Neural progenitor cell (in vitro differentiated cells): Measurements from ENCODE around the gene CHST9. TPM values are rescaled to one million over a fixed set of nuclear protein-coding genes. Genes with fewer than 3 reads are reported as not detected.

Experiments
- DNase-seq: peaks from one replicate; pipeline ENCODE4 v3.0.0-alpha.2; 2016; ENCODE audit warnings: low spot score
- H2AFZ ChIP-seq: fragments of 200-600 bp; sonication (generic); replicated peaks from 2 replicates; pipeline ENCODE4 v1.6.1; 2016; ENCODE audit warnings: antibody characterized with exemption
- H3F3A ChIP-seq: fragments of 200-600 bp; sonication (generic); 2 replicates; pipeline ENCODE4 v1.6.1; 2016; ENCODE audit warnings: antibody characterized with exemption, low read depth
- H3K27ac ChIP-seq: fragments of 200-600 bp; sonication (generic); 2 replicates; pipeline ENCODE4 v1.5.1; 2016; ENCODE audit warnings: mild to moderate bottlenecking
- H3K27me3 ChIP-seq: fragments of 200-600 bp; sonication (generic); 2 replicates; pipeline ENCODE4 v1.6.1; 2016; ENCODE audit warnings: mild to moderate bottlenecking, moderate library complexity
- H3K36me3 ChIP-seq: fragments of 200-600 bp; sonication (generic); 2 replicates; pipeline ENCODE4 v1.5.1; 2016
- H3K4me1 ChIP-seq: fragments of 200-600 bp; sonication (generic); 2 replicates; pipeline ENCODE4 v1.6.1; 2016; ENCODE audit warnings: mixed run types
- H3K4me2 ChIP-seq: fragments of 200-600 bp; sonication (generic); 2 replicates; pipeline ENCODE4 v1.6.1; 2016
- H3K4me3 ChIP-seq: fragments of 200-600 bp; sonication (generic); 2 replicates; pipeline ENCODE4 v1.5.1; 2016
- H3K79me2 ChIP-seq: fragments of 200-600 bp; sonication (generic); 2 replicates; pipeline ENCODE4 v1.6.1; 2016; ENCODE audit warnings: low read depth
- H3K9ac ChIP-seq: fragments of 200-600 bp; sonication (generic); 2 replicates; pipeline ENCODE4 v1.6.1; 2016
- H3K9me3 ChIP-seq: fragments of 200-600 bp; sonication (generic); 2 replicates; pipeline ENCODE4 v1.5.1; 2016; ENCODE audit warnings: low read depth
- H4K20me1 ChIP-seq: fragments of 200-600 bp; sonication (generic); 2 replicates; pipeline ENCODE4 v1.6.1; 2016; ENCODE audit warnings: low read depth
- H3K27ac Mint-ChIP-seq: 3 replicates; pipeline ENCODE4 v1.8.0; 2021; ENCODE audit warnings: mixed read lengths
- H3K27me3 Mint-ChIP-seq: 2 replicates; pipeline ENCODE4 v1.8.0; 2022; ENCODE audit warnings: low read depth, mild to moderate bottlenecking, inconsistent platforms, moderate library complexity, mixed read lengths; ENCODE audit not compliant: insufficient read depth
- H3K36me3 Mint-ChIP-seq: 3 replicates; pipeline ENCODE4 v1.8.0; 2021; ENCODE audit warnings: mixed read lengths
- H3K4me1 Mint-ChIP-seq: 3 replicates; pipeline ENCODE4 v1.8.0; 2021; ENCODE audit warnings: mixed read lengths
- H3K4me3 Mint-ChIP-seq: 3 replicates; pipeline ENCODE4 v1.8.0; 2021; ENCODE audit warnings: mild to moderate bottlenecking, moderate library complexity, mixed read lengths
- H3K9me3 Mint-ChIP-seq: 3 replicates; pipeline ENCODE4 v1.8.0; 2020; ENCODE audit warnings: mixed read lengths
- CTCF ChIP-seq: fragments of 200-600 bp; sonication (generic); IDR thresholded peaks from 2 replicates; pipeline ENCODE4 v1.5.1; 2017; ENCODE audit warnings: antibody characterized with exemption, mild to moderate bottlenecking
- EZH2 ChIP-seq: fragments of 200-600 bp; sonication (generic); IDR thresholded peaks from 2 replicates; pipeline ENCODE4 v1.6.1; 2017; ENCODE audit warnings: antibody characterized with exemption, mild to moderate bottlenecking, moderate library complexity
- EZH2phosphoT487 ChIP-seq: fragments of 200-600 bp; sonication (generic); IDR thresholded peaks from 2 replicates; pipeline ENCODE4 v1.6.1; 2017; ENCODE audit warnings: antibody characterized with exemption
- total RNA-seq: library from RNA; depleted of rRNA; stranded (reverse); fragments of >200 nt; gene quantifications from 2 replicates; pipeline ENCODE4 v1.2.3, GENCODE V29; 2015; ENCODE audit warnings: low replicate concordance

CHST9 gene
- total RNA-seq, 1 donor from 2014 or later = 1.3 TPM

- Histone ChIP-seq H3K9me3 (no peaks in the 10 kb centered on the region), H3K36me3 (no peaks in the 10 kb centered on the region), H3K27ac (no peak overlapping the region), H2AFZ (no peak overlapping the region), H3K4me2 (peak overlapping the region; percentile 1), H3K79me2 (no peaks in the 10 kb centered on the region), H3K27me3 (no peaks in the 10 kb centered on the region), H3K4me3 (no peak overlapping the region), H3F3A (no peaks in the 10 kb centered on the region), H3K9ac (no peak overlapping the region), H3K4me1 (peaks cover 12% of the 10 kb centered on the region), H4K20me1 (no peaks in the 10 kb centered on the region)
- Mint-ChIP-seq H3K4me1 (peaks cover 6% of the 10 kb centered on the region), H3K9me3 (no peaks in the 10 kb centered on the region), H3K4me3 (no peak overlapping the region), H3K36me3 (no peaks in the 10 kb centered on the region), H3K27ac (peak overlapping the region; percentile 16), H3K27me3 (peaks cover 2% of the 10 kb centered on the region)
- TF ChIP-seq CTCF = peak; percentile 41
- TF ChIP-seq EZH2 = no peak
- TF ChIP-seq EZH2phosphoT487 = no peak
- DNase-seq = peak; percentile 25
Observed at GRCh38 chr18:27004056-27004829, 180.9 kb downstream of the CHST9 start.

- no peak overlapping the region for H2AFZ ChIP-seq
- H3K27ac ChIP-seq = no peak overlapping the region
- no peak overlapping the region for H3K27ac Mint-ChIP-seq
- peaks cover 12% of the 10 kb centered on the region for H3K4me1 ChIP-seq
- H3K4me3 ChIP-seq = no peak overlapping the region
- no peaks in the 10 kb centered on the region for H3F3A ChIP-seq
- no peaks in the 10 kb centered on the region for H4K20me1 ChIP-seq
- no peaks in the 10 kb centered on the region for H3K36me3 ChIP-seq
- H3K36me3 Mint-ChIP-seq = no peaks in the 10 kb centered on the region
- H3K9ac ChIP-seq = no peak overlapping the region
- DNase-seq = no peak
- no peak overlapping the region for H3K4me2 ChIP-seq
- peaks cover 6% of the 10 kb centered on the region for H3K4me1 Mint-ChIP-seq
- peaks cover 2% of the 10 kb centered on the region for H3K27me3 Mint-ChIP-seq
- no peaks in the 10 kb centered on the region for H3K9me3 ChIP-seq
- no peak for TF ChIP-seq EZH2
- no peaks in the 10 kb centered on the region for H3K79me2 ChIP-seq
- H3K4me3 Mint-ChIP-seq = no peak overlapping the region
- H3K9me3 Mint-ChIP-seq = no peaks in the 10 kb centered on the region
- no peaks in the 10 kb centered on the region for H3K27me3 ChIP-seq
Observed at GRCh38 chr18:26999797-27000196, 185.3 kb downstream of the CHST9 start.

- Mint-ChIP-seq H3K4me1 (no peaks in the 10 kb centered on the region), H3K9me3 (peaks cover 2% of the 10 kb centered on the region), H3K4me3 (no peak overlapping the region), H3K36me3 (no peaks in the 10 kb centered on the region), H3K27ac (no peak overlapping the region), H3K27me3 (peaks cover 2% of the 10 kb centered on the region)
- Histone ChIP-seq H3K4me2 (no peak overlapping the region), H4K20me1 (no peaks in the 10 kb centered on the region), H3F3A (no peaks in the 10 kb centered on the region), H2AFZ (no peak overlapping the region), H3K36me3 (no peaks in the 10 kb centered on the region), H3K27ac (no peak overlapping the region), H3K27me3 (no peaks in the 10 kb centered on the region), H3K4me1 (no peaks in the 10 kb centered on the region), H3K9me3 (no peaks in the 10 kb centered on the region), H3K79me2 (no peaks in the 10 kb centered on the region), H3K4me3 (no peak overlapping the region), H3K9ac (no peak overlapping the region)
- DNase-seq = no peak
- TF ChIP-seq EZH2phosphoT487 (no peak), CTCF (no peak), EZH2 (no peak)
Observed at GRCh38 chr18:26993568-26993967, 191.5 kb downstream of the CHST9 start.

- no peaks in the 10 kb centered on the region for H3K9me3 ChIP-seq
- Mint-ChIP-seq H3K4me1 (no peaks in the 10 kb centered on the region), H3K27ac (no peak overlapping the region), H3K27me3 (peaks cover 2% of the 10 kb centered on the region), H3K9me3 (peaks cover 2% of the 10 kb centered on the region), H3K4me3 (no peak overlapping the region), H3K36me3 (no peaks in the 10 kb centered on the region)
- H3K36me3 ChIP-seq = no peaks in the 10 kb centered on the region
- no peak overlapping the region for H3K9ac ChIP-seq
- H3K79me2 ChIP-seq = no peaks in the 10 kb centered on the region
- H3K4me1 ChIP-seq = no peaks in the 10 kb centered on the region
- H3F3A ChIP-seq = no peaks in the 10 kb centered on the region
- H3K4me3 ChIP-seq = no peak overlapping the region
- H3K27ac ChIP-seq = no peak overlapping the region
- no peaks in the 10 kb centered on the region for H3K27me3 ChIP-seq
- no peak for TF ChIP-seq EZH2phosphoT487
- TF ChIP-seq EZH2 = no peak
- TF ChIP-seq CTCF = no peak
- H4K20me1 ChIP-seq = no peaks in the 10 kb centered on the region
- H3K4me2 ChIP-seq = no peak overlapping the region
- no peak for DNase-seq
- no peak overlapping the region for H2AFZ ChIP-seq
Observed at GRCh38 chr18:26992926-26993325, 192.2 kb downstream of the CHST9 start.
